ENCODE results near the gene HEY2.

- TF ChIP-seq PPARA (CRISPR knock-in tag; IDR thresholded peaks at IDR 0.05; ENCODE audit: borderline replicate concordance) (no peak), BACH2 (CRISPR knock-in tag; IDR thresholded peaks at IDR 0.05; ENCODE audit: borderline replicate concordance) (no peak), ZC3H10 (CRISPR knock-in tag; IDR thresholded peaks at IDR 0.05) (no peak), ZNF70 (CRISPR knock-in tag; IDR thresholded peaks at IDR 0.05) (no peak), SNAI2 (CRISPR knock-in tag; IDR thresholded peaks at IDR 0.05) (no peak), ARNTL (CRISPR knock-in tag; IDR thresholded peaks at IDR 0.05; ENCODE audit: borderline replicate concordance, low read depth) (no peak), ISL1 (CRISPR knock-in tag; IDR thresholded peaks at IDR 0.05) (no peak), PATZ1 (CRISPR knock-in tag; IDR thresholded peaks at IDR 0.05; ENCODE audit: borderline replicate concordance) (no peak), ZFP30 (CRISPR knock-in tag; IDR thresholded peaks at IDR 0.05) (no peak), ZFP3 (CRISPR knock-in tag; IDR thresholded peaks at IDR 0.05) (no peak)
Measured at GRCh38 chr6:125808060-125808459, 58.6 kb downstream of the HEY2 start.
